IMR-90 (cell line): Measurements from ENCODE around the gene CDH7. TPM values are rescaled to one million over a fixed set of nuclear protein-coding genes. Genes with fewer than 3 reads are reported as not detected.

Experiments used
- ATAC-seq: fragments of 200-7000 bp; cut with Tn5 transposase; 2 replicates; pipeline ENCODE4 v1.9.1; 2020; ENCODE audit warnings: low read depth, mild to moderate bottlenecking, moderate library complexity
- BruUV-seq: library from RNA; stranded (reverse); fragments of 400-500 nt; replicated peaks from 2 replicates; lab custom pipeline; 2021; lab: Mats Ljungman, UMichigan
- CTCF ChIA-PET: fragments of 300-600 bp; formaldehyde crosslinking; extraction: SDS; loops from one replicate; lab custom pipeline; 2021; ENCODE audit warnings: antibody characterized with exemption; lab: Yijun Ruan, JAX
- POLR2A ChIA-PET: fragments of 300-600 bp; sonication (Branson Sonifier 250); formaldehyde crosslinking; loops from one replicate; lab custom pipeline; 2022; ENCODE audit warnings: antibody characterized with exemption; ENCODE audit not compliant: unreplicated experiment; lab: Charles Lee
- DNase-seq: peaks from one replicate; pipeline ENCODE4 v3.0.0; 2013
- H2AFZ ChIP-seq: replicated peaks from 2 replicates; pipeline ENCODE3; 2013; ENCODE audit warnings: low read length, mild to moderate bottlenecking; ENCODE audit not compliant: poor library complexity
- H2AK5ac ChIP-seq: 2 replicates; pipeline ENCODE4 v1.6.1; 2013; ENCODE audit warnings: low read depth, low read length, inconsistent platforms
- H2AK9ac ChIP-seq: replicated peaks from 2 replicates; pipeline ENCODE3; 2013; ENCODE audit warnings: mild to moderate bottlenecking, low read depth, low read length, moderate library complexity; ENCODE audit not compliant: poor library complexity
- H2BK120ac ChIP-seq: 2 replicates; pipeline ENCODE4 v1.6.1; 2013; ENCODE audit warnings: low read depth, low read length, inconsistent platforms
- H2BK15ac ChIP-seq: 3 replicates; pipeline ENCODE4 v1.6.1; 2013; ENCODE audit warnings: low read depth, low read length, inconsistent platforms
- H2BK20ac ChIP-seq: 2 replicates; pipeline ENCODE4 v1.6.1; 2013; ENCODE audit warnings: low read depth, mild to moderate bottlenecking, inconsistent platforms, low read length, moderate library complexity
- H2BK5ac ChIP-seq: 2 replicates; pipeline ENCODE4 v1.6.1; 2013; ENCODE audit warnings: mild to moderate bottlenecking, low read depth, low read length, inconsistent platforms; ENCODE audit not compliant: poor library complexity, severe bottlenecking
- H3K14ac ChIP-seq: replicated peaks from 2 replicates; pipeline ENCODE4 v1.6.1; 2013; ENCODE audit warnings: low read depth, low read length, inconsistent platforms
- H3K18ac ChIP-seq: 2 replicates; pipeline ENCODE4 v1.6.1; 2013; ENCODE audit warnings: low read depth, low read length, control low read depth
- H3K23ac ChIP-seq: 2 replicates; pipeline ENCODE4 v1.6.1; 2013; ENCODE audit warnings: low read depth, low read length, inconsistent platforms
- H3K27ac ChIP-seq: 2 replicates; pipeline ENCODE4 v1.5.1; 2013; ENCODE audit warnings: mild to moderate bottlenecking, control low read depth, low read length; ENCODE audit not compliant: insufficient read depth
- H3K27me3 ChIP-seq: 2 replicates; pipeline ENCODE4 v1.6.1; 2013; ENCODE audit warnings: low read length; ENCODE audit not compliant: control insufficient read depth, insufficient read depth
- H3K36me3 ChIP-seq: 2 replicates; pipeline ENCODE4 v1.6.1; 2013; ENCODE audit warnings: low read length, mixed read lengths; ENCODE audit not compliant: control insufficient read depth, insufficient read depth
- H3K4ac ChIP-seq: 2 replicates; pipeline ENCODE4 v1.6.1; 2013; ENCODE audit warnings: low read depth, low read length, inconsistent platforms
- H3K4me1 ChIP-seq: 2 replicates; pipeline ENCODE4 v1.6.1; 2013; ENCODE audit warnings: low read length, mixed read lengths; ENCODE audit not compliant: control insufficient read depth, insufficient read depth
- H3K4me2 ChIP-seq: 2 replicates; pipeline ENCODE4 v1.6.1; 2013; ENCODE audit warnings: low read depth, mild to moderate bottlenecking, control low read depth, low read length, moderate library complexity
- H3K4me3 ChIP-seq: 2 replicates; pipeline ENCODE4 v1.5.1; 2013; ENCODE audit warnings: low read depth, mild to moderate bottlenecking, control low read depth, low read length, moderate library complexity; ENCODE audit not compliant: insufficient read depth
- H3K56ac ChIP-seq: 2 replicates; pipeline ENCODE4 v1.6.1; 2013; ENCODE audit warnings: low read length, inconsistent platforms; ENCODE audit not compliant: insufficient read depth; ENCODE audit errors: extremely low read depth
- H3K79me1 ChIP-seq, 2 experiments: 2 replicates each; pipeline ENCODE4 v1.6.1; 2013; ENCODE audit warnings: low read length in 2 of 2, inconsistent platforms in 1 of 2, low read depth in 1 of 2
- H3K9ac ChIP-seq: 2 replicates; pipeline ENCODE4 v1.6.1; 2013; ENCODE audit warnings: low read depth, low read length, control low read depth
- H3K9me1 ChIP-seq: 2 replicates; pipeline ENCODE4 v1.6.1; 2013; ENCODE audit warnings: low read length, inconsistent platforms; ENCODE audit not compliant: insufficient read depth
- H3K9me3 ChIP-seq: 2 replicates; pipeline ENCODE4 v1.6.1; 2013; ENCODE audit warnings: low read length; ENCODE audit not compliant: control insufficient read depth, insufficient read depth
- H4K20me1 ChIP-seq: 2 replicates; pipeline ENCODE4 v1.6.1; 2013; ENCODE audit warnings: low read length, inconsistent platforms; ENCODE audit not compliant: insufficient read depth
- H4K5ac ChIP-seq: 2 replicates; pipeline ENCODE4 v1.6.1; 2013; ENCODE audit warnings: mild to moderate bottlenecking, low read depth, low read length, control low read depth
- H4K8ac ChIP-seq, 2 experiments: 2 replicates each; pipeline ENCODE4 v1.6.1; 2013; ENCODE audit warnings: low read depth in 2 of 2, low read length in 2 of 2, control low read depth in 1 of 2, inconsistent platforms in 1 of 2
- H4K91ac ChIP-seq: 2 replicates; pipeline ENCODE4 v1.6.1; 2013; ENCODE audit warnings: low read depth, low read length, inconsistent platforms; ENCODE audit not compliant: insufficient read depth
- CEBPB ChIP-seq: IDR thresholded peaks from 2 replicates; pipeline ENCODE4 v1.6.1; 2012; ENCODE audit warnings: low read depth, low read length, improper control_type of control experiment
- MAZ ChIP-seq: IDR thresholded peaks from 2 replicates; pipeline ENCODE4 v1.6.1; 2012; ENCODE audit warnings: low read depth, mild to moderate bottlenecking, low read length, improper control_type of control experiment, moderate library complexity, borderline replicate concordance
- MXI1 ChIP-seq: IDR thresholded peaks from 2 replicates; pipeline ENCODE4 v1.6.1; 2012; ENCODE audit warnings: low read depth, mild to moderate bottlenecking, low read length, moderate library complexity, borderline replicate concordance
- WGBS, 2 experiments: methylation state at CpG; one replicate each; pipeline versions ENCODE4 v1.1.5 to v1.1.7; 2013; ENCODE audit warnings: missing lambda C conversion rate in 2 of 2; ENCODE audit not compliant: insufficient read length in 1 of 2; ENCODE audit errors: extremely low coverage in 2 of 2; 5-methylcytosine and 5-hydroxymethylcytosine counted together
- dilution Hi-C: fragments of 300-500 bp; cut with HindIII; formaldehyde crosslinking; loops from one replicate; pipeline ENCODE4 v1.14.3; 2018; ENCODE audit warnings: low sequenced_read_pairs; ENCODE audit not compliant: unreplicated experiment
- in situ Hi-C: fragments of 300-500 bp; cut with MboI; formaldehyde crosslinking; loops from 3 replicates; pipeline ENCODE4 v1.14.3; 2019; ENCODE audit warnings: low sequenced_read_pairs, inconsistent platforms, mixed read lengths
- intact Hi-C: fragments of 100-400 bp; cut with micrococcal nuclease; formaldehyde crosslinking; loops from 2 replicates; pipeline ENCODE4 v1.10.0; 2022
- polyA plus RNA-seq, 3 experiments: library from polyadenylated mRNA; depleted of rRNA; stranded (reverse); fragments of >200 nt; gene quantifications; 2 replicates each; pipeline ENCODE4 v1.2.3, GENCODE V29; 2012; ENCODE audit warnings: low replicate concordance in 1 of 3
- total RNA-seq: library from RNA; depleted of rRNA; stranded (reverse); fragments of >200 nt; gene quantifications from 2 replicates; pipeline ENCODE4 v1.2.3, GENCODE V29; 2012

CDH7 gene
- total and polyA plus RNA-seq, 2 of the 4 experiments (the other 2 are of a cell fraction), result not detected

- Histone ChIP-seq H4K8ac (no peak overlapping the region), H3K14ac (no peak overlapping the region), H3K18ac (no peak overlapping the region), H3K36me3 (no peaks in the 10 kb centered on the region), H3K4me2 (no peak overlapping the region), H3K56ac (no peak overlapping the region), H2BK15ac (no peak overlapping the region), H4K20me1 (no peaks in the 10 kb centered on the region), H3K9me1 (no peaks in the 10 kb centered on the region), H3K27me3 (no peaks in the 10 kb centered on the region), H3K4me3 (no peak overlapping the region), H4K5ac (no peak overlapping the region), H2AK5ac (no peak overlapping the region), H2AK9ac (no peak overlapping the region), H3K4me1 (no peaks in the 10 kb centered on the region), H3K9me3 (peaks cover 6% of the 10 kb centered on the region; the same call in 1 of the 2 replicates), H3K9ac (no peak overlapping the region), H3K79me1 (no peaks in the 10 kb centered on the region), H3K4ac (no peak overlapping the region), H2BK120ac (no peak overlapping the region), H2BK20ac (no peak overlapping the region), H4K91ac (no peak overlapping the region), H3K27ac (no peak overlapping the region), H2AFZ (no peak overlapping the region), H3K23ac (no peak overlapping the region), H2BK5ac (no peak overlapping the region)
- intact Hi-C loops, result no loop called here
- dilution Hi-C loops, result no loop called here
- WGBS, 2 experiments, result no CpG with 5 or more reads among the region's 4 CpGs
- POLR2A ChIA-PET, result no interaction called here
- CTCF ChIA-PET, result no interaction called here
- in situ Hi-C loops, result no loop called here
- ATAC-seq (no peak), DNase-seq (no peak)
- BruUV-seq, result no TSS peak
- no peak for TF ChIP-seq MAZ
- no peak for TF ChIP-seq MXI1
- no peak for TF ChIP-seq CEBPB
These were observed 40.9 kb downstream of the CDH7 start for GRCh38 chr18:65791719-65792118.
